Measurements from ENCODE around the gene ZCWPW1. TPM values are rescaled to one million over a fixed set of nuclear protein-coding genes. Genes with fewer than 3 reads are reported as not detected.
A peak's percentile ranks its signal among the peaks of the same experiment; 100 is the strongest.

ZCWPW1 gene
- total and polyA plus RNA-seq, 2 of the 8 experiments (the other 6 are each of a cell fraction or from before 2014, with no cell fraction given), result 0.51 to 1.4 TPM

DNA sequence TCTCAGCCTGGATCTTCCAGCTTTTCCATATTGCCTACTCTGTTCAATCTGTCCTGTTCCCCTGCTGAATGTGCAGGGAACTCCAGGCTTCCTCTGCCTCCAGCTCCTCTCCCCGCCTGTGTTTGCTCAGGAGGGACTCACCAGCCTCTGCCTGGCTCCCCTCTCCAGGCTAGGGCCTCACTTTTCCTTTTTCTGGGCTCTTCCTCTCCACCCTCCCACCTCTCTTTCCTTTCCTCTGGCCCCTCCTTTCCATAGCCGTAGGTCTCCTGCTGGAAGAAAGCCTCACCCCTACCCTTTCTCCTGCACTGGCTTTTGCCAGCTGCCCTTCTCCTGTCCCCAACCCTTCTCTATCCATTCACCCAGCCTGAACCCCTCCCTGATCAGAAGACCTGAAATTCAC lies 30.3 kb downstream of the ZCWPW1 start:
- H3K9ac ChIP-seq (replicated peaks in 1 of 4; ENCODE audit: extremely low read depth in 1 of 4, low read depth in 3 of 4, low read length in 3 of 4), result no peak overlapping the region
- no peaks in the 10 kb centered on the region for H3K79me1 ChIP-seq (ENCODE audit: low read depth, low read length)
- no peaks in the 10 kb centered on the region for H4K20me1 ChIP-seq (replicated peaks in 1 of 2; ENCODE audit: control insufficient read depth in 1 of 2, insufficient read depth in 2 of 2, low read length in 2 of 2)
- FAIRE-seq (no peak), DNase-seq (ENCODE audit: low read depth in 1 of 2, low spot score in 2 of 2) (no peak)
- peak overlapping the region; percentile 79 for H2AFZ ChIP-seq (ENCODE audit: low read length)
- no peak overlapping the region for H2AK5ac ChIP-seq (ENCODE audit: low read depth, low read length)
- H4K8ac ChIP-seq (ENCODE audit: extremely low read depth, insufficient read depth, low read length), result no peak overlapping the region
- no peak overlapping the region for H3K23ac ChIP-seq (ENCODE audit: insufficient read length)
- H2BK12ac ChIP-seq (ENCODE audit: low read depth, low read length), result peak overlapping the region; percentile 27; the same call in 1 of the 2 replicates
- H2BK20ac ChIP-seq (ENCODE audit: low read length), result no peak overlapping the region
- no peak overlapping the region for H3K4me2 ChIP-seq (ENCODE audit: insufficient read depth in 1 of 2, low read depth in 2 of 2, low read length in 2 of 2)
- H3K18ac ChIP-seq (ENCODE audit: extremely low read depth, low read length), result no peak overlapping the region; the same call in 1 of the 2 replicates
- no peak overlapping the region for H3K4ac ChIP-seq (replicated peaks; ENCODE audit: insufficient read length, low read depth, low read length)
- TF ChIP-seq, protein P1, sequence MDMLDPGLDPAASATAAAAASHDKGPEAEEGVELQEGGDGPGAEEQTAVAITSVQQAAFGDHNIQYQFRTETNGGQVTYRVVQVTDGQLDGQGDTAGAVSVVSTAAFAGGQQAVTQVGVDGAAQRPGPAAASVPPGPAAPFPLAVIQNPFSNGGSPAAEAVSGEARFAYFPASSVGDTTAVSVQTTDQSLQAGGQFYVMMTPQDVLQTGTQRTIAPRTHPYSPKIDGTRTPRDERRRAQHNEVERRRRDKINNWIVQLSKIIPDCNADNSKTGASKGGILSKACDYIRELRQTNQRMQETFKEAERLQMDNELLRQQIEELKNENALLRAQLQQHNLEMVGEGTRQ (IDR thresholded peaks at IDR 0.05; ENCODE audit: low read length), result no peak
- no peak for TF ChIP-seq HDAC2 (IDR thresholded peaks at IDR 0.05; ENCODE audit: borderline replicate concordance in 1 of 2, low read depth in 2 of 2, low read length in 2 of 2)
- TF ChIP-seq CEBPB (IDR thresholded peaks at IDR 0.05; ENCODE audit: low read depth, low read length), result no peak
- no peak for TF ChIP-seq PHF8 (conservative IDR thresholded peaks at IDR 0.05; ENCODE audit: low read depth, low read length)
- no peak for TF ChIP-seq TBP (IDR thresholded peaks at IDR 0.05; ENCODE audit: low read depth, low read length)
- TF ChIP-seq SIN3A (conservative IDR thresholded peaks at IDR 0.05 in 1 of 2, IDR thresholded peaks at IDR 0.05 in 1 of 2; ENCODE audit: low read depth in 1 of 2, low read length in 2 of 2), result no peak
- TF ChIP-seq CREB1 (IDR thresholded peaks at IDR 0.05), result no peak
- no peak for TF ChIP-seq SIX5 (IDR thresholded peaks at IDR 0.05; ENCODE audit: low read depth, low read length)
- TF ChIP-seq, protein P2, sequence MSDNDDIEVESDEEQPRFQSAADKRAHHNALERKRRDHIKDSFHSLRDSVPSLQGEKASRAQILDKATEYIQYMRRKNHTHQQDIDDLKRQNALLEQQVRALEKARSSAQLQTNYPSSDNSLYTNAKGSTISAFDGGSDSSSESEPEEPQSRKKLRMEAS (IDR thresholded peaks at IDR 0.05), result no peak
- TF ChIP-seq ZNF274 (IDR thresholded peaks at IDR 0.05; ENCODE audit: borderline replicate concordance, extremely low read depth, low read length), result no peak
- no peak for TF ChIP-seq CHD1 (IDR thresholded peaks at IDR 0.05; ENCODE audit: low read depth, low read length)
- TF ChIP-seq ASH2L (IDR thresholded peaks at IDR 0.05; ENCODE audit: low read length), result no peak
- no peak overlapping the region for H2BK120ac ChIP-seq (replicated peaks; ENCODE audit: low read depth, low read length)
- H2BK5ac ChIP-seq (ENCODE audit: low read depth, low read length), result no peak overlapping the region
- no peak overlapping the region for H3K4me3 ChIP-seq (ENCODE audit: extremely low read depth in 1 of 4, insufficient read depth in 2 of 4, low read depth in 3 of 4, low read length in 4 of 4)
- WGBS, 2 experiments (ENCODE audit: extremely low coverage in 1 of 2, insufficient coverage in 1 of 2, insufficient read length in 1 of 2, insufficient replicate concordance in 2 of 2, low coverage in 1 of 2, low lambda C conversion rate in 2 of 2, missing lambda C conversion rate in 1 of 2), result 79% methylated on average over 2 of the region's 2 CpGs; no CpG with 5 or more reads in 1 of the 2 experiments
- no peak overlapping the region; the same call in 1 of the 2 replicates for H2BK15ac ChIP-seq (ENCODE audit: low read length)
- H4K91ac ChIP-seq (replicated peaks; ENCODE audit: insufficient read length, low read length), result no peak overlapping the region
- no peak overlapping the region for H4K5ac ChIP-seq (ENCODE audit: insufficient read length, low read depth, low read length)
- ChIA-PET POLR2A (ENCODE audit: partially characterized antibody) (interaction anchor here (1.1 to 1.5 kb wide), 4 partner anchors 12 to 26 kb away, joined by 4 to 6 read pairs (median 4); no protein-coding TSS in a partner anchor), CTCF (ENCODE audit: partially characterized antibody) (interaction anchor here (1.2 to 4.6 kb wide), 6 partner anchors 9 to 58 kb away, joined by 3 to 41 read pairs (median 4); no protein-coding TSS in a partner anchor)
- H3K56ac ChIP-seq (replicated peaks; ENCODE audit: insufficient read length, low read depth, low read length), result no peak overlapping the region
- no peaks in the 10 kb centered on the region for H3K36me3 ChIP-seq (ENCODE audit: control insufficient read depth in 2 of 4, insufficient read depth in 4 of 4, low read length in 3 of 4)
- H3K79me2 ChIP-seq (ENCODE audit: control insufficient read depth in 1 of 2, insufficient read depth in 2 of 2, low read length in 2 of 2), result no peaks in the 10 kb centered on the region
- H3K27ac ChIP-seq (ENCODE audit: low read depth, low read length), result no peak overlapping the region
- H3K9me3 ChIP-seq (ENCODE audit: insufficient read depth in 2 of 2, low read depth in 1 of 2, low read length in 1 of 2), result no peaks in the 10 kb centered on the region
- no peaks in the 10 kb centered on the region for H3K23me2 ChIP-seq (ENCODE audit: low read depth, low read length)
- no peak overlapping the region for H3K14ac ChIP-seq (ENCODE audit: insufficient read length)
- H3K4me1 ChIP-seq (replicated peaks in 1 of 4; ENCODE audit: control insufficient read depth in 3 of 4, insufficient read depth in 4 of 4, low read length in 3 of 4), result peaks cover 0 to 10% (median 5%) of the 10 kb centered on the region in 4 experiments; a peak in 6 of 7 replicates
- H3K27me3 ChIP-seq (replicated peaks in 1 of 4; ENCODE audit: control insufficient read depth in 3 of 4, extremely low read depth in 1 of 4, insufficient read depth in 3 of 4, low read length in 3 of 4), result peaks cover 0 to 2% (median 0%) of the 10 kb centered on the region in 4 experiments; a peak in 1 of 7 replicates
